Natural killer cell (primary cell): Measurements from ENCODE around the gene SRM. TPM values are rescaled to one million over a fixed set of nuclear protein-coding genes. Genes with fewer than 3 reads are reported as not detected.
"Not testable (repeated sequence)": the region's sequence is repeated elsewhere in the genome, so short reads cannot be mapped to it uniquely, and the experiment has no call there.

Experiments used
- ATAC-seq, 3 donors: fragments of 150-1000 bp in 2 of 3; fragments of 200-7000 bp in 1 of 3; cut with Tn5 transposase; 1 replicate in 1 of 3; 2 replicates in 2 of 3; pipeline ENCODE4 v1.10.0; 2021; ENCODE audit warnings: mild to moderate bottlenecking in 2 of 3, moderate library complexity in 2 of 3
- DNase-seq, 2 donors: peaks; one replicate each; pipeline versions ENCODE4 v3.0.0 to v3.0.0-alpha.2; 2013 to 2021; ENCODE audit warnings: mixed read lengths in 1 of 2
- H3K27ac ChIP-seq: one replicate; pipeline ENCODE4 v1.5.1; 2013; ENCODE audit warnings: mild to moderate bottlenecking, low read length
- H3K27me3 ChIP-seq: one replicate; pipeline ENCODE4 v1.6.1; 2013; ENCODE audit warnings: low read length; ENCODE audit not compliant: control insufficient read depth, insufficient read depth
- H3K36me3 ChIP-seq: one replicate; pipeline ENCODE4 v1.6.1; 2013; ENCODE audit warnings: low read length; ENCODE audit not compliant: control insufficient read depth, insufficient read depth
- H3K4me1 ChIP-seq: one replicate; pipeline ENCODE4 v1.6.1; 2013; ENCODE audit warnings: low read length; ENCODE audit not compliant: control insufficient read depth, insufficient read depth
- H3K4me3 ChIP-seq: one replicate; pipeline ENCODE4 v1.5.1; 2013; ENCODE audit warnings: low read length
- H3K9me3 ChIP-seq: one replicate; pipeline ENCODE4 v1.6.1; 2013; ENCODE audit warnings: low read length; ENCODE audit not compliant: control insufficient read depth, insufficient read depth
- H3K27ac Mint-ChIP-seq, 2 donors: one replicate each; pipeline ENCODE4 v1.8.0; 2022; ENCODE audit warnings: mild to moderate bottlenecking in 2 of 2, mixed read lengths in 2 of 2, moderate library complexity in 1 of 2
- H3K27me3 Mint-ChIP-seq, 2 donors: one replicate each; pipeline ENCODE4 v1.8.0; 2022; ENCODE audit warnings: low read depth in 2 of 2, mixed read lengths in 2 of 2
- H3K36me3 Mint-ChIP-seq: one replicate; pipeline ENCODE4 v1.8.0; 2022; ENCODE audit warnings: mixed read lengths
- H3K4me1 Mint-ChIP-seq, 2 donors: one replicate each; pipeline ENCODE4 v1.8.0; 2022; ENCODE audit warnings: mixed read lengths in 2 of 2
- H3K4me3 Mint-ChIP-seq: one replicate; pipeline ENCODE4 v1.8.0; 2022; ENCODE audit warnings: mild to moderate bottlenecking, moderate library complexity, mixed read lengths
- H3K9me3 Mint-ChIP-seq, 2 donors: one replicate each; pipeline ENCODE4 v1.8.0; 2022; ENCODE audit warnings: mixed read lengths in 2 of 2
- WGBS: methylation state at CpG from one replicate; pipeline ENCODE4 v1.1.7; 2013; ENCODE audit warnings: missing lambda C conversion rate; ENCODE audit not compliant: insufficient coverage; 5-methylcytosine and 5-hydroxymethylcytosine counted together
- intact Hi-C: fragments of 100-400 bp; cut with micrococcal nuclease; formaldehyde crosslinking; loops from one replicate; pipeline ENCODE4 v1.14.2; 2022
- total RNA-seq, 4 donors: library from RNA; stranded (reverse); fragments of 120-200 nt in 1 of 4; gene quantifications; one replicate each; pipeline versions ENCODE4 v1.2.3 to v1.2.4, GENCODE V29; 2013 to 2022
- TF ChIP-seq, protein P1 (sequence below): fragments of 200-600 bp; IDR thresholded peaks from one replicate; pipeline ENCODE4 v1.8.0; 2022; ENCODE audit warnings: antibody characterized with exemption

The SRM gene
- total RNA-seq, 3 donors from 2014 or later (not counting 1 experiment from before 2014, with no cell fraction given) = 23.9 to 30.9 (median 29.2) TPM

- H3K27ac ChIP-seq = no peak overlapping the region
- no peak overlapping the region for H3K4me3 Mint-ChIP-seq
- H3K27ac Mint-ChIP-seq = no peak overlapping the region
- ATAC-seq = no peak
- no peaks in the 10 kb centered on the region for H3K4me1 ChIP-seq
- intact Hi-C loops = no loop called here
- H3K9me3 Mint-ChIP-seq = no peaks in the 10 kb centered on the region
- TF ChIP-seq, protein P1, sequence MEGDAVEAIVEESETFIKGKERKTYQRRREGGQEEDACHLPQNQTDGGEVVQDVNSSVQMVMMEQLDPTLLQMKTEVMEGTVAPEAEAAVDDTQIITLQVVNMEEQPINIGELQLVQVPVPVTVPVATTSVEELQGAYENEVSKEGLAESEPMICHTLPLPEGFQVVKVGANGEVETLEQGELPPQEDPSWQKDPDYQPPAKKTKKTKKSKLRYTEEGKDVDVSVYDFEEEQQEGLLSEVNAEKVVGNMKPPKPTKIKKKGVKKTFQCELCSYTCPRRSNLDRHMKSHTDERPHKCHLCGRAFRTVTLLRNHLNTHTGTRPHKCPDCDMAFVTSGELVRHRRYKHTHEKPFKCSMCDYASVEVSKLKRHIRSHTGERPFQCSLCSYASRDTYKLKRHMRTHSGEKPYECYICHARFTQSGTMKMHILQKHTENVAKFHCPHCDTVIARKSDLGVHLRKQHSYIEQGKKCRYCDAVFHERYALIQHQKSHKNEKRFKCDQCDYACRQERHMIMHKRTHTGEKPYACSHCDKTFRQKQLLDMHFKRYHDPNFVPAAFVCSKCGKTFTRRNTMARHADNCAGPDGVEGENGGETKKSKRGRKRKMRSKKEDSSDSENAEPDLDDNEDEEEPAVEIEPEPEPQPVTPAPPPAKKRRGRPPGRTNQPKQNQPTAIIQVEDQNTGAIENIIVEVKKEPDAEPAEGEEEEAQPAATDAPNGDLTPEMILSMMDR = no peak
- 98% methylated on average over 2 of the region's 2 CpGs for WGBS
- no peak overlapping the region for H3K4me3 ChIP-seq
- no peaks in the 10 kb centered on the region for H3K27me3 ChIP-seq
- no peaks in the 10 kb centered on the region for H3K27me3 Mint-ChIP-seq
- H3K9me3 ChIP-seq = no peaks in the 10 kb centered on the region
- peaks cover 73% of the 10 kb centered on the region for H3K36me3 ChIP-seq
- no peaks in the 10 kb centered on the region for H3K4me1 Mint-ChIP-seq
- no peak for DNase-seq
- H3K36me3 Mint-ChIP-seq = peaks cover 15% of the 10 kb centered on the region
Observed at GRCh38 chr1:11078631-11079030, 18.8 kb upstream of the SRM start.

- intact Hi-C loops, H3K4me1 ChIP-seq, H3K9me3 Mint-ChIP-seq, ATAC-seq, H3K27me3 ChIP-seq, H3K27me3 Mint-ChIP-seq, H3K4me3 Mint-ChIP-seq, H3K27ac ChIP-seq, H3K4me1 Mint-ChIP-seq, H3K4me3 ChIP-seq, H3K27ac Mint-ChIP-seq, DNase-seq, H3K9me3 ChIP-seq: not testable (repeated sequence)
- H3K36me3 ChIP-seq = peaks cover 84% of the 10 kb centered on the region
- peaks cover 24% of the 10 kb centered on the region for H3K36me3 Mint-ChIP-seq
- WGBS = 82% methylated on average over 6 of the region's 7 CpGs
Observed at GRCh38 chr1:11073398-11073797, 13.6 kb upstream of the SRM start.

DNA sequence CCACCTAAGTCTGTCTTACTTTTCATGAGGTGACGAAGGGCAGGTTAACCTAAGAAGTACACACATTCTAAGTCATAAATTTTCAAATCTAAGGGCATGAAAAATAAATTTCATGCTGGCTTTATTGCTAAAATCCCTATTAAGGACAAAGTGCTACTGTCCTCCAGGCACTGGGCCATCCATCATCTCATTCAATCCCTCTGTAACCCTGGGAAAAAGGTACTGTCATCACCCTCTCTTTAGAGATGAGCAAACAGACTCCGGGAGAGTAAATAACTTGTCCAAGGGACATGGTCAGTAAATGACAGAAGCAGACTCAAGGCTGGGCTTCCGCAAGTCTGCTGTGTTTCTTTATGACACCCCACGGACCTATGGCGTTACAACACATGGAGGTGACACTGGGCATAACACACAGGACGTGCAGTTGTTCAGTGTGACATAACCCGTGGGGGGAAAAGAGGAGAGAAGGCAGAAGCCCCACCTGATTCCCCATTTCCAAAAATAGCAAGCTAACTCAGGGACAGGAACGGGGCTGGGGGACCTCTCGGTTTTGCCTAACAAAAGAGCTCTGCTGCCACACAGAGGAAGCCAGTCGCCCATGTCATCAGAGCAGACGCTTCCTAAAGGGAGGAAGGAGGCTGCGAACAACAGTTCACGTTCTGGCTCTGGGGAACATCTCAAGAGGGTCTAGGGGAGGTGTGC is 12.5 kb upstream of the SRM start:
- peaks cover 87% of the 10 kb centered on the region for H3K36me3 ChIP-seq
- ATAC-seq = no peak
- H3K27me3 ChIP-seq = no peaks in the 10 kb centered on the region
- H3K9me3 ChIP-seq = no peaks in the 10 kb centered on the region
- Mint-ChIP-seq H3K4me1 (no peaks in the 10 kb centered on the region), H3K4me3 (no peak overlapping the region), H3K27ac (no peak overlapping the region), H3K9me3 (no peaks in the 10 kb centered on the region), H3K36me3 (peaks cover 23% of the 10 kb centered on the region), H3K27me3 (no peaks in the 10 kb centered on the region)
- 72% methylated on average over 13 of the region's 13 CpGs for WGBS
- intact Hi-C loops = no loop called here
- TF ChIP-seq, protein P1 = no peak
- H3K4me3 ChIP-seq = no peak overlapping the region
- no peak overlapping the region for H3K27ac ChIP-seq
- H3K4me1 ChIP-seq = no peaks in the 10 kb centered on the region
- DNase-seq = no peak

- no peaks in the 10 kb centered on the region for H3K4me1 ChIP-seq
- no peak overlapping the region for H3K27ac ChIP-seq
- Mint-ChIP-seq H3K4me1 (no peaks in the 10 kb centered on the region), H3K4me3 (no peak overlapping the region), H3K27me3 (no peaks in the 10 kb centered on the region), H3K36me3 (peaks cover 23% of the 10 kb centered on the region), H3K9me3 (no peaks in the 10 kb centered on the region), H3K27ac (peak overlapping the region; percentile 11 to 41)
- no peaks in the 10 kb centered on the region for H3K27me3 ChIP-seq
- 90% methylated on average over 15 of the region's 15 CpGs for WGBS
- no peak for ATAC-seq
- DNase-seq = no peak
- peaks cover 84% of the 10 kb centered on the region for H3K36me3 ChIP-seq
- intact Hi-C loops = no loop called here
- H3K9me3 ChIP-seq = no peaks in the 10 kb centered on the region
- H3K4me3 ChIP-seq = no peak overlapping the region
- TF ChIP-seq, protein P1 = no peak
Observed at GRCh38 chr1:11071463-11072215, 11.8 kb upstream of the SRM start.
